ENCODE results near the gene CLIC5.

The CLIC5 gene

DNA sequence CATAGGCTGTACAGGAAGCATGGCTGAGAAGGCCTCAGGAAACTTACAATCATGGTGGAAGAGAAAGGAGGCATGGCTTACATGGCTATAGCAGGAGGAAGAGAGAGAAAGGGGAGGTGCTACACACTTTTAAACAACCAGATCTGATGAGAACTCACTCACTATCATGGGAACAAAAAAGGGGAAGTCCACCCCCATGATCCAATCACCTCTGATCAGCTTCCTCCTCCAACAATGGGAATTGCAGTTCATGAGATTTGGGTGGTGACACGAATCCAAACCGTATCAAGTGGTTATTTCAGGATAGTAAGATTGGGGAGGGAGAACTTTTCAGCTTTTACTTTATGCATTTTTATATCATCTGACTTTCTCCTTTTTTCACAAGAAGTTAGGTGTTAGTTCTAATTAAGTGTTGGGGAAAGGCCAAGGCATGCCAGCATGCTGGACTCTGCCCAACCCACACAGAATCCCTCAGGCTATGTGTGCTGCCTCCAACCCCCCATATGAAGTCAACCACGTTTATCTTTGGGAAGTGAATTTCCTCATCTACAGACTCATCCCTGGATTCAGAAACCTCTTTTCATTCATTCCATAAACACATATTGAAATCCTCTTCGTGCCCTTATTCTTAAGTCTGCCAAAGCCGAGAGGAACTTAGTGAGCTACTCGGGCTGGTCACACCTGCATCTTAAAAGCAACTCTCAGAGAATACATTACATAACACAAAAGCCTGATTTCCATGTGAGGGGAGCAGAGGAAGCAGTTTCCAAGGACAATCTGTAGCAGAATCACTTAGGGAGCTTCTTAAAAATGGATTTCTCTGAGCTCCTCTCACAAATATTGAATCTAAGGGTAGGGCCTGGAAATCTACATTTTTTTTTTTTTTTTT, 16.7 kb upstream of the CLIC5 start:
- no peak for DNase-seq

DNA sequence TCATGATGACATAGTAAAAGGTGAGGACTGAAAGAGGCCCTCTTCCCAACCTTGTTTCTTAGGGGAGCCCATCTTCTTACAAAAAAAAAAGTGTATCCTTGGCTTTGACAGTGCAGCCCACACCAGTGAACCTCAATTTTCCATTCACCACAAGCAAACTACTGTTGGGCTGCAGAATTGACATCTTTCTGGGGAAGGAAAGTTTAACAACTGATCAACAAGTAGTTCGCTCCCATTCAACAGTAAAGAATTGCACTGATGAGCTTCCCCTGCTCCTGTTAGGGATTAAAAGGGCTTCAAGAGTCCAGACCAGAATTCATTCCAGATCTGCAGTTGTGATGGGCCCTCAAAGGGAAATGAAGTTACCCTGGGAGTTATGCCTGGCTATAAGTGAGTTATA, 13.9 kb upstream of the CLIC5 start:
- no peak for DNase-seq

DNA sequence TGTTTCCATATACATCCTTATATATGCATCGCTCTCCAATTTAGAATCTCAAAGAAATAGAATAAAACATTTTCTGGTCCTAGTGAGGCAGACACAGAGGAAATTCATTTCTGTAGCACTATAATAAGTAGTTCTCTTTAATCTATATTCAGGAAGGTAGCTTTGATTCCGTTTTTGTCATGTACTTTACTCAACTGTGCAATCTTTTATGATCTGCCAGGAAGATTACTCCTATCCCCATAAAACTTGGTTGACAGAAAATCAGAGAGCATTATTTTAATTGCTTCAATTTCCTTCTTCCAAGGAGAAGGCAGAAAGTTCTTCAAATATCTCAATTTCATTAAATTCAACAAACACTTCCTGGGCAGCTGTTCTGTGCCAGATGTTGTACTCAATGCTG, 10.6 kb upstream of the CLIC5 start:
- no peak for DNase-seq

GRCh38 chr6:46025573-46025972, 9.9 kb upstream of the CLIC5 start:
- DNase-seq = no peak

DNA sequence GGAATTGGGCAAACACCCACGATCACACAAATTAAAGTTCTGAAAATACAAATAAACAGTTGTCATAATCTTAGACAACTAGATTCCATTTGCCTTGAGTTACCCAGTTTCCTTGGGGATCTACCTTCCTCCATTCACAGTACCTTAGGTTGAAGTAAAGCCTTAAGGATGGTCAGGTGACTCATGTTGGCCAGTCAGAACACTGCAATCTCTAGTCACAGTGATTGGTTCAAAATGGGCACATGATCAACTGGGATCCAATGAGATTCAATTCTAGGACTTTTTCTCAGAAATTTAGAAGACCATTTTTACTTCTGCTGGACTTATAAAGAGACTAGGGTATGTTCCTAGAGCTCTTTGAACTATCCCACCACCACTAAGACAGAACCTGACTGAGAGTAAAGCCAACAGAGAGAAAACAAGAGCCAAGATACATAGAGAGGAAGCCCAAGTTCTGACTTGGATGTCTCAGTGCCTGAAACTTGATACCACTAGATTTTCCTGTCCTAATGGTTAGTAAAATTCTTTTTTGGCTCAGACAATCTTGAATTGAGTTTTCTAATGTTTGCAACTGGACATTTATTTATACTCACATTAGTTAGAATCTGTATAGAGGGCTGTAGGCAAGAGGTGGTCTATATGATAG, 8.6 kb upstream of the CLIC5 start:
- DNase-seq = no peak

DNA sequence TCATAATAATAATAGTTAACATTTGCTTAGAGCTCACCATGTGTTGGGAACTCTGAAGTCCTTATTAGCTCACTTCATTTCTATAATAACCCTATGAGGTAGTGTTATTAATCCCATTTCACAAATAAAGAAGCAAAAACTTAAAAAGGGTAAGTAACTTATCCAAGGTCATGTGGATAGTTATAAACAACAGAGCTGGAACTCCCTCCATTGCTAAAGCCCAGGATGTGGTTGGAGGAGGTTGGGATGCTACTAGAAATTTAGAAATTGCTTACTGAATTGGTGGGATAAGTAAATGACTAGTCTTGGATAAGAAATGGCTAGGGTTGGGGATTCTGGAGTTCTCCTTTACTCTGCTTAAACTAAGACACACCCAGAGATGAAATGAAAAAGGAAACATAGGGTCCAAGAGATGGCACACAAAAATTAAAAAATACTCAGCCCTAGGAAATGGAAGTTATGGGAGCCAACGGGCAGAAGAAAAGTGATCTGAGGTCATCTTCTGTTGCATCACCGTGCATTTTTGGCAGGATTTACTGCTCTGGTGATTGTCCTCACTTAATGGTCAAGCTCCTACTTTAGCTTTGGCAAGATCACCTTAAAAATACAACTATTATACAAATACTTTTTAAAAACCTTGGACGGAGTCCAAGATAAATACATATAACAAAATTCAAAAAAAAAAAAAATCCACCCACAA, 7.7 kb upstream of the CLIC5 start:
- DNase-seq = no peak

DNA sequence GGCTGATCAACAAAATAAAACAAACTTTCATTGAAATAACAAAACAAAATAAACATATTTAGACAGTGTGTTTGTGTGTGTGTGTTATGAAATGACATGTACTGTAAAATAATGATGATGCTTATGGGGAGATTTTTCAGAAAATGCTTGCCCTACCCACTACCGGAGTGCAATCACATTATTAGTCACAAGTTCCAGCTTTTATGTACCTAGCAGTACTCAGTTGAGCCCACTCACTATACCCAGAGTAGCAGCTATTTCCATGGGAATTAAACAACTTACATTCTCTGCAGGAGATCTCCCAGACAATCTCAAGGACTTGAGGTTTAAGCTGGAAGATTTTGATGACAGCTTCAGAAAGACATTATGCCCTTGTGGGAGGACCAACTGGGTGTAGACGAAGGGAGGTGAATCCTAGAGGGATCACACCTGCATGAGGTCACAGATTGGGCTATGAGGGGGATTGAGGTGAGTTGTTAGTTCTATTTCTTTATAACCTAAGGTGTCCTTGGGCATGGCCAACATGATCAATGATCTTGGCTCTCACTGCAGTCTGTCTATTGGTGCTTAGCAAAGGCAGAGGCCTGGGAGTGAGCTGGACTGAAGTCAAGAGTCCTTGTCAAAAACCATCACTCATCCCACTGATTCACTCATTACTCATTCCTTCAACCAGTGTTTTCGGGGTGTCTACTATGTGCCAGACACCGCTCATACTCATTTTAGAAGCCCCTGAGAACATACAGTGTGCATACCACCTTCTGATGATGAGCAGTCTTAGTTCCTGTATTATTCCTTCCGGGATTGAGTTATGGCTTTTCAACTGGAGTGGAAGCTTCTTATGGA, 6.7 kb upstream of the CLIC5 start:
- DNase-seq = no peak

DNA sequence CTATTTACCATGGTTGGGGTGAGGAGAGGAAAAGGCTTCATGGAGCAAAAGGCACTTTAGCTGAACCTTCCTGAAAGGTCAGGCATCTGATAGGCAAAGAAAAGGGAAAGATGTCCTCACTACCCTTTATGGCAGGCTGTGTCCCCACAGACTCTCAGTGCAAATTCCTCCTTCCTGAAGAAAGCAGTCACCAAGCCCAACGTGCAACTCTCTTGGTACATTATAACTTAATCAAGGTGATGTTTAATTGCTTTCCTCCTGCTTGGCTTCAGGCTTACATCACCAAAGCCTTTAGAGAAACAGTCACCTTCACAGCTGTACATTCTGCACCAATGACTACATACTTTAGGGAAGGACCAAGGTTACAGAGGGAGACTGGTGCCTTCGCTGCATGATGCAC, 2.1 kb upstream of the CLIC5 start:
- DNase-seq = no peak

DNA sequence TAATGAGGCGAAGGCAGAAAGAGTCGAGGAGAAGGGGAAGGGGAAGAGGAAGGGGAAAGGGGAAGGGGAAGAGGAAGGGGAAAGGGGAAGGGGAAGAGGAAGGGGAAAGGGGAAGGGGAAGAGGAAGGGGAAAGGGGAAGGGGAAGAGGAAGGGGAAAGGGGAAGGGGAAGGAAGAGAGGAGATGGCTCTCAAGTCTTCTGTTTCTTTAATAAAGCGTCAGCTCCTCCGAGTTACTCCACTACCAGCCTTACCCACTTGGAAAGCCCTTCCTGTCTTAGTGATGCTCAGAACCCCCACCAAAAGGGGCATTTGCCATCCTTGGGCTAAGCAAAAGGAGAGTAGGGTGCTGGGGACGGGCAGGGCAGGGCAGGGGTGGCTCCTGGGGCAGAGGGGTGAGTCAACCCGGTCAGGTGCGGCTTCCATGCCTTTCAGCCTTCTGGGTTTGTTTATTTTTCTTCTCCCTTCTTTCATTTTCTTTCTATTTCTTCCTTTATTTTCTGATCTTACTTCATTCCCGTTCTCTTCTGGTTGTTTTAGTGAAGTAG, 476 bp upstream of the CLIC5 start:
- DNase-seq = no peak

- DNase-seq = no peak
Measured at GRCh38 chr6:46014511-46015118, 1.0 kb downstream of the CLIC5 start.

- no peak for DNase-seq
Measured at GRCh38 chr6:46014046-46014445, 1.6 kb downstream of the CLIC5 start.

DNA sequence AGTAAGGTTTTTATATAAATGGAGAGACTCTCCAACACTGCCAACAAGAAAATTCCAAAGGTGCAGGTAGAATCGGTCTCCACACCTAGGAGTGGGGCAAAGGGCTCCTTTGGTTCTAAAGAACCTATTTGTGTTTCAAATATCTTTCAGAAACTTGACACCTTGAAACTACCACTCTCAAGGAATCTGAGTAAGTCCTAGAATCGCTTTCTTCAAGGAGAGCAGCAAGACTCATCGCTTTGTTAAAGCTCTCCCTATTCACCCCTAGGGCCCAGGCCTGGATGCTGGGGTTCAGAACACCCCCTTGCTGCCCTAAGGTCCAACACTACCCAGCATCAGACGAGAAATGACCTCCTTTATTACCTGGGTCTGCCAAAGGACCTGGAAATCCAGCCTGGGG, 2.0 kb downstream of the CLIC5 start:
- no peak for DNase-seq

DNA sequence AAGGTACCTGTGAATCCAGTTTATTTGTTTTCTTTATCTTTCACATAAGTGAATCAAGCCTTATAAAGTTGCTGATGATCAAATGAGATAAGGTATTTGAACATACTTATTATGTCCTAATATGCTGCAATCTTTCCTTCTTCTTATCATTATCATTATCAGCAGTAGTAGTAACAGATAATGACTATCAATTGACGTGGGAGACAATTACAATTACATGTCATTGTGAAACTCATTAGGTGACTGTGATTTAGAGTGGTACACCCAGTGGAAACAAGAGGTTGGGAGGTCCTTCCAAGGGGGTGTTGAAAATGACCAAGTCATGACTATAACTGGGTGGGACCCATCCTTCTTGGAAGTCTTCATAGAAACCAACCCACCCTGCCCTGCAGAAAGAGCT, 2.8 kb downstream of the CLIC5 start:
- no peak for DNase-seq

- no peak for DNase-seq
Measured at GRCh38 chr6:46011188-46012085, 4.2 kb downstream of the CLIC5 start.

- no peak for DNase-seq
Measured at GRCh38 chr6:46010771-46011170, 4.9 kb downstream of the CLIC5 start.

DNA sequence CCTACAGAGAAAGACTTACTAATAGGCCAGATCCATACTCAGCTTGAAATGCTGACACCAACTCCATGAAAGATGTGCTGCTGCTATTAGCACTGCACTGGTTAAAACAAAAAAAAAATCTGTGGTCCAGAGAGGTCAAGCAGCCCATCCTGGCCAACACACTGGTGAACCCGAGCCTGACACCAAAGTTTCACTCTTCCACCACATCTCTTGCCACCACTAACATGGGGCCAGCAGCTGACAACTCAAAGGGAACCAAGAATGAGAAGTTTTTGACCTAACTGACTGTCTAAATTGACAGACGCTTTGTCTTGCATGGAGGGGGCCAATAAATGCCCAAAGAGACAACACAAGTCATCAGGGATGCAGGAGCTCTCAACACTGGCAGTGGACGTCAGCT, 5.4 kb downstream of the CLIC5 start:
- no peak for DNase-seq

GRCh38 chr6:46002264-46002663, 13.4 kb downstream of the CLIC5 start:
- no peak for DNase-seq

DNA sequence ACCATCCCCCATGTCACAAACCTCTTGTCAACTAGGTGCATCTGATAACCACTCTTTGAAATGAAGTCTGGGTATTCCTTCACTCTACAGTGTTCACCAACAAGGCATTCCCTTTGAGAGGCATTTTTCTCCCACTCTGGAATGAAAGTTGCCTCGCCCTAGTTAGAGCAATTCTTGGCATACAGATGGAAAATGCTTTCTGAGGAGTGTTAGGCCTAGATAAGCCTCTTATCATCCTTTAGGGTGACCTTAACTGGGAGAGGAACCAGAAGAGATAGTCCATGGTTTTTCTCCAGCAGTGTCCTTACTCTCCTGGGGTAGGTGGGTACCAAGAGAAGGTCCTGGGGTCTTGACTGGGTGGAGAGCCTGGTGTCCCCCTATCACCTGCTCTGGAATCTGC, 14.8 kb downstream of the CLIC5 start:
- DNase-seq = no peak

DNA sequence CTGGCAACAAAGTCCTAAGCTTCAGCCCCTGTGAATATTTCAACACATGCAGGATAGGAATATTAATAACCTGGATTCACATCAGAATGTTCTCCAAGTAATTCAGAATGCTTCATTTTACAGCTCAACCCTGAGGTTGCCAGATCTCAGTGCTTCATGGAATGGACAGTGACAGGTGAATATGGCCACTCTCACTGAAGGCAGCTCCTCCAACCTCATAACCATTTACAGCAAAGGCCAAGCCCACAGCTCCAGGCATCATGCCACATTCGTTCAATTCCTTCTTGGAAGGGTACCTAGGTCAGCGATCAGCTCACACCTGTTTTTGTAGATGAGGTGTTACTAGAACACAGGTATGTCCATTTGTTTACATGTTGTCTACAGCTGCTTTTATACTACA, 17.1 kb downstream of the CLIC5 start:
- no peak for DNase-seq

- no peak for DNase-seq
Measured at GRCh38 chr6:45997875-45998506, 17.7 kb downstream of the CLIC5 start.

- no peak for DNase-seq
Measured at GRCh38 chr6:45991189-45991588, 24.5 kb downstream of the CLIC5 start.

Measured in activated gamma-delta T cell (primary cell).